Fibroblast of lung (primary cell): Measurements from ENCODE around the gene GRK5.

Source experiments
- EZH2 ChIP-seq: IDR thresholded peaks from 2 replicates; pipeline ENCODE4 v1.5.1; 2012; ENCODE audit warnings: low read length, control low read depth, mild to moderate bottlenecking; ENCODE audit errors: missing control alignments
- TF ChIP-seq, protein P1 (sequence below), 2 donors: IDR thresholded peaks in 1 of 2; conservative IDR thresholded peaks in 1 of 2; 1 replicate in 1 of 2; 2 replicates in 1 of 2; pipeline ENCODE4 v1.5.1; 2011 to 2012; ENCODE audit warnings: low read length in 2 of 2, control low read depth in 1 of 2, inconsistent platforms in 1 of 2, low read depth in 1 of 2, mild to moderate bottlenecking in 1 of 2

DNA sequence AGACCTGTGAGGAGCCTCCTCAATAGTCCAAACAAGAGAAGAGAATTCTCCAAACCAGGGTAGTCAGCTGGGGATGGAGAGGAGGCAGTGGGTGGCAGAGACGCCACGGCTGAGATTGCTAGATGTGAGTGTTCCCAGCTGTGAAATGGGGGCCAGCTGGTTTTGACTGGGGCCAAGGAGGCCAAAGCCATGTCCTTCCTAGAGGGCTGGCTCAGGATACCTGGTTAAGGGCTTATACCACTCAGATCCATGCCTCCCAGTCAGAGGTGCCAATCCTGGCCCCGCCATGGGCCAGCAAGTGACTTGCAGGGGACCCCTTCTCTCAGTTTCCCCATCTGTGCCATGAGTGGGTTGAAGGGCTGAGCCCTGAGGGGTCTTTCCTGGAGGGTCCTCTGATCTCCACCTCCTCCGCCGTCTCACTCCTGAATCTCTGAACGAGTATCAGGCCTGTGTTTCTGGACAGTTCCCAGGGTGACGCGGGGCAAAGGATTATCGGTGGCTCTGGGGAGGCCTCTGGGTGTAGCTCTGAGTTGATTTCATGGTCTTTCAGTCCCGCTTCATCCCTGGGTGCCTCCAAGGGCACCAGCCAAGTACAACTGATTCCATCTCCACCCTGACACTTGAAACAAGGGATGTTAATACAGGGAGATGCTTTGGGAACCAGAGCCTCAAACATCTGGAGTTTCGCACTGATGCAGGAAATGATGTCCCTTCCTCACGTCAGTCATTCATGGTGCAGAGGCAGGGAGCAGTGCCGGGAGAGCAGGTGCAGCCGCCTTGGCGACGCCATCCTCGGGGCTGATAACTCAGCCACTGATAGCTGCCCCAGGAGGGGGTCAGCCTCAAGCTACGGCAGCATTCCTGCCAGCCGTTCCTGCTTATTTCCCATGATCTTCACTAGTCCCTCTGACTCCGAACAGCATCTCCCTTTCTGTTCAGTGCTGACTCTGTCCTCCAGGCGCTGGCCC is 208.4 kb downstream of the GRK5 start:
- TF ChIP-seq, protein P1, sequence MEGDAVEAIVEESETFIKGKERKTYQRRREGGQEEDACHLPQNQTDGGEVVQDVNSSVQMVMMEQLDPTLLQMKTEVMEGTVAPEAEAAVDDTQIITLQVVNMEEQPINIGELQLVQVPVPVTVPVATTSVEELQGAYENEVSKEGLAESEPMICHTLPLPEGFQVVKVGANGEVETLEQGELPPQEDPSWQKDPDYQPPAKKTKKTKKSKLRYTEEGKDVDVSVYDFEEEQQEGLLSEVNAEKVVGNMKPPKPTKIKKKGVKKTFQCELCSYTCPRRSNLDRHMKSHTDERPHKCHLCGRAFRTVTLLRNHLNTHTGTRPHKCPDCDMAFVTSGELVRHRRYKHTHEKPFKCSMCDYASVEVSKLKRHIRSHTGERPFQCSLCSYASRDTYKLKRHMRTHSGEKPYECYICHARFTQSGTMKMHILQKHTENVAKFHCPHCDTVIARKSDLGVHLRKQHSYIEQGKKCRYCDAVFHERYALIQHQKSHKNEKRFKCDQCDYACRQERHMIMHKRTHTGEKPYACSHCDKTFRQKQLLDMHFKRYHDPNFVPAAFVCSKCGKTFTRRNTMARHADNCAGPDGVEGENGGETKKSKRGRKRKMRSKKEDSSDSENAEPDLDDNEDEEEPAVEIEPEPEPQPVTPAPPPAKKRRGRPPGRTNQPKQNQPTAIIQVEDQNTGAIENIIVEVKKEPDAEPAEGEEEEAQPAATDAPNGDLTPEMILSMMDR (conservative IDR thresholded peaks at IDR 0.05 in 1 of 2, IDR thresholded peaks at IDR 0.05 in 1 of 2; ENCODE audit: low read depth in 1 of 2, low read length in 2 of 2): no peak
- no peak for TF ChIP-seq EZH2
